ENCODE measurements around the gene HAND1. TPM values are rescaled to one million over a fixed set of nuclear protein-coding genes. Genes with fewer than 3 reads are reported as not detected.

Gene HAND1
- total RNA-seq, 4 donors from 2014 or later = not detected

- TF ChIP-seq POLR2A (IDR thresholded peaks at IDR 0.05) = no peak
- TF ChIP-seq, protein P1, sequence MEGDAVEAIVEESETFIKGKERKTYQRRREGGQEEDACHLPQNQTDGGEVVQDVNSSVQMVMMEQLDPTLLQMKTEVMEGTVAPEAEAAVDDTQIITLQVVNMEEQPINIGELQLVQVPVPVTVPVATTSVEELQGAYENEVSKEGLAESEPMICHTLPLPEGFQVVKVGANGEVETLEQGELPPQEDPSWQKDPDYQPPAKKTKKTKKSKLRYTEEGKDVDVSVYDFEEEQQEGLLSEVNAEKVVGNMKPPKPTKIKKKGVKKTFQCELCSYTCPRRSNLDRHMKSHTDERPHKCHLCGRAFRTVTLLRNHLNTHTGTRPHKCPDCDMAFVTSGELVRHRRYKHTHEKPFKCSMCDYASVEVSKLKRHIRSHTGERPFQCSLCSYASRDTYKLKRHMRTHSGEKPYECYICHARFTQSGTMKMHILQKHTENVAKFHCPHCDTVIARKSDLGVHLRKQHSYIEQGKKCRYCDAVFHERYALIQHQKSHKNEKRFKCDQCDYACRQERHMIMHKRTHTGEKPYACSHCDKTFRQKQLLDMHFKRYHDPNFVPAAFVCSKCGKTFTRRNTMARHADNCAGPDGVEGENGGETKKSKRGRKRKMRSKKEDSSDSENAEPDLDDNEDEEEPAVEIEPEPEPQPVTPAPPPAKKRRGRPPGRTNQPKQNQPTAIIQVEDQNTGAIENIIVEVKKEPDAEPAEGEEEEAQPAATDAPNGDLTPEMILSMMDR (IDR thresholded peaks at IDR 0.05) = no peak
- Histone ChIP-seq H3K36me3 (peaks cover 0 to 32% (median 4%) of the 10 kb centered on the region in 3 donors), H3K27me3 (no peaks in the 10 kb centered on the region), H3K4me3 (no peak overlapping the region), H3K9me3 (no peaks in the 10 kb centered on the region), H3K4me1 (no peaks in the 10 kb centered on the region), H3K27ac (no peak overlapping the region)
- no peak for DNase-seq
- intact Hi-C loops (cut with DNase I) = no loop called here
- WGBS, 2 donors = 69 to 75% methylated on average over 4 of the region's 4 CpGs
These were observed 46.9 kb downstream of the HAND1 start for GRCh38 chr5:154430961-154431630.

- intact Hi-C loops (cut with DNase I) = no loop called here
- TF ChIP-seq, protein P1 (IDR thresholded peaks at IDR 0.05) = no peak
- no peak for TF ChIP-seq POLR2A (IDR thresholded peaks at IDR 0.05)
- no peak for DNase-seq
These were observed 47.6 kb downstream of the HAND1 start for GRCh38 chr5:154430466-154430865.

DNA sequence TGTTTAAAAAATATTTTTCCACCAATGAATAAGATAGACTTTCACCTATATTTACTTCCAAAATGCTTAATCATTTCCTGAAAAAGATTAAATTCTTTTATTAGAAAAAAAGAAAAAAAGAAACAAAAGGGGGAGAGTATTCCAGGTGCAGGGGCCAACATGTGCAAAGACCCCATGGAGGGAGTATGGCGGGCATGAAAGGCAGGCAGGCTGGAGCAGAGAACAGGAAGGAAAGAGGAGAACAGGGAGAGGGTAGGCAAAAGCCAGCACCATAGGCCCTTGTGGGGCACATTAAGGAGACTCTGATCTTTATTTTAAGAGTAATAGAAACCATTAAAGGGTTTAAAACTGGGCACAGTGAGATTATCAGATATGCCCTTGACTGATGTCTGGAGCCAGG is 48.7 kb downstream of the HAND1 start:
- H3K36me3 ChIP-seq = peaks cover 0 to 15% (median 0%) of the 10 kb centered on the region in 3 donors
- TF ChIP-seq, protein P1 (IDR thresholded peaks at IDR 0.05) = no peak
- no peak for TF ChIP-seq POLR2A (IDR thresholded peaks at IDR 0.05)
- H3K4me3 ChIP-seq = no peak overlapping the region
- H3K27ac ChIP-seq = no peak overlapping the region
- WGBS, 2 donors = 82 to 88% methylated on average over 1 of the region's 1 CpG
- intact Hi-C loops (cut with DNase I) = no loop called here
- no peaks in the 10 kb centered on the region for H3K9me3 ChIP-seq
- no peak for DNase-seq
- no peaks in the 10 kb centered on the region for H3K27me3 ChIP-seq
- no peaks in the 10 kb centered on the region for H3K4me1 ChIP-seq

More at GRCh38 chr5:154430466-154430865, 47.6 kb downstream of the HAND1 start:
- Histone ChIP-seq H3K27me3 (no peaks in the 10 kb centered on the region), H3K27ac (no peak overlapping the region), H3K4me1 (no peaks in the 10 kb centered on the region), H3K9me3 (no peaks in the 10 kb centered on the region), H3K4me3 (no peak overlapping the region), H3K36me3 (peaks cover 0 to 26% (median 0%) of the 10 kb centered on the region in 3 donors)
- WGBS, 2 donors = 48 to 64% methylated on average over 4 of the region's 4 CpGs

DNA sequence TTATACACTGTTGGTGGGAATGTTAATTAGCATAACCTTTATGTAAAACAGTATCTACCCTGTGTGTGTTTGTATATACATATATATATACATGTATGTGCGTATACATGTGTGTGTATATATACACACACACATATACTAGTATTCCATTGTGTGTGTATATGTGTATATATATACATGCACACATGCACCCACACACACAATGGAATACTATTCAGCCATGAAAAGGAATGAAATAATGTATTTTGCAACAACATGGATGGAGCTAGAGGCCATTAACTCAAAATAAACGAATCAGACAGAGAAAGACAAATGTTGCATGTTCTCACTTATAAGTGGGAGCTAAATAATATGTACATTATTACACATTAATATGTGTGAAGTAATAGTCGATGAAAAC is 49.8 kb downstream of the HAND1 start:
- Histone ChIP-seq H3K4me3 (no peak overlapping the region), H3K27ac (no peak overlapping the region), H3K9me3 (no peaks in the 10 kb centered on the region), H3K36me3 (peaks cover 0 to 10% (median 0%) of the 10 kb centered on the region in 3 donors), H3K4me1 (no peaks in the 10 kb centered on the region), H3K27me3 (no peaks in the 10 kb centered on the region)
- DNase-seq = no peak
- intact Hi-C loops (cut with DNase I) = no loop called here
- WGBS, 2 donors = 88 to 95% methylated on average over 3 of the region's 3 CpGs
- TF ChIP-seq POLR2A (IDR thresholded peaks at IDR 0.05) = no peak
- TF ChIP-seq, protein P1 (IDR thresholded peaks at IDR 0.05) = no peak

Other genes starting within 250 kb of the HAND1 start
- gene SAP30L, start 32.2 kb downstream of the HAND1 start, total RNA-seq = 10 to 100 TPM; 11.1 to 32.0 (median 12.0) TPM